Measurements from ENCODE around the gene RBCK1. TPM values are rescaled to one million over a fixed set of nuclear protein-coding genes. Genes with fewer than 3 reads are reported as not detected.
A peak's percentile ranks its signal among the peaks of the same experiment; 100 is the strongest.

Gene RBCK1
- total and polyA plus RNA-seq, 9 of the 15 experiments (the other 6 are each of a cell fraction or from before 2014, with no cell fraction given), result 5.9 to 59.3 (median 26.5) TPM

- TF ChIP-seq CBFB (CRISPR knock-in tag; IDR thresholded peaks at IDR 0.05), result no peak
- no peak for TF ChIP-seq STAG1 (CRISPR knock-in tag; IDR thresholded peaks at IDR 0.05; ENCODE audit: borderline replicate concordance)
- TF ChIP-seq CHD4 (IDR thresholded peaks at IDR 0.05; ENCODE audit: insufficient read depth, insufficient replicate concordance, low read depth, low read length, poor library complexity, severe bottlenecking), result no peak
- no peak for TF ChIP-seq ILF3 (IDR thresholded peaks at IDR 0.05; ENCODE audit: borderline replicate concordance)
- TF ChIP-seq ZNF589 (CRISPR knock-in tag; IDR thresholded peaks at IDR 0.05; ENCODE audit: low read depth), result no peak; the same call in 1 of the 2 replicates
- no peak for TF ChIP-seq CBX3 (IDR thresholded peaks at IDR 0.05; ENCODE audit: borderline replicate concordance in 1 of 2, low read length in 2 of 2)
- TF ChIP-seq TAF15 (IDR thresholded peaks at IDR 0.05; ENCODE audit: low read depth, low read length), result no peak
- TF ChIP-seq MTA1 (IDR thresholded peaks at IDR 0.05; ENCODE audit: borderline replicate concordance), result no peak
- TF ChIP-seq CBX1 (IDR thresholded peaks at IDR 0.05; ENCODE audit: low read depth), result no peak
- no peak for TF ChIP-seq DLX4 (CRISPR knock-in tag; IDR thresholded peaks at IDR 0.05)
- no peak for TF ChIP-seq MTF1 (CRISPR knock-in tag; IDR thresholded peaks at IDR 0.05; ENCODE audit: borderline replicate concordance)
- no peak for TF ChIP-seq REST (IDR thresholded peaks at IDR 0.05; ENCODE audit: borderline replicate concordance)
- no peak for TF ChIP-seq REST (CRISPR knock-in tag; IDR thresholded peaks at IDR 0.05; ENCODE audit: low read depth)
- TF ChIP-seq ZNF518B (CRISPR knock-in tag; IDR thresholded peaks at IDR 0.05), result no peak
- TF ChIP-seq GTF2A2 (tag; IDR thresholded peaks at IDR 0.05), result no peak
- TF ChIP-seq ARID1B (IDR thresholded peaks at IDR 0.05), result peak; percentile 71
Observed at GRCh38 chr20:375265-375889, 32.7 kb upstream of the RBCK1 start (continued).
